C4-2B (cell line): ENCODE results near the gene NIPA2.

Experiments used
- ZFX ChIP-seq: fragments of 450-650 bp; IDR thresholded peaks from 2 replicates; pipeline ENCODE4 v1.6.1; 2017
- TF ChIP-seq, protein P1 (sequence below): fragments of 450-650 bp; conservative IDR thresholded peaks from 2 replicates; pipeline ENCODE4 v1.5.1; 2017; ENCODE audit warnings: mild to moderate bottlenecking

DNA sequence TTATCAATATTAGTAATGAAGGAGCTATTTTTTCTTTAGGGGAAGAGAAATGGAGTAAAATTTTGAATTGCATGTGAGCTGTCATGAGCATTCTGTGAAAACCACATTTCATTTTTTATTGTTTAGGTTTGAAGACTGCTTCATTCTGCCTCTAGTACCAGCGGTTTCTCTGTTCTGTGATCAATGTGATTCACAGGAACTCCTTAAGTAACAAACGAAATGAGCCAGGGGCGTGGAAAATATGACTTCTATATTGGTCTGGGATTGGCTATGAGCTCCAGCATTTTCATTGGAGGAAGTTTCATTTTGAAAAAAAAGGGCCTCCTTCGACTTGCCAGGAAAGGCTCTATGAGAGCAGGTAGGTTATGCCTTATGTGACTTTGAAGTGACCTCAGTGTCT lies 13.0 kb downstream of the NIPA2 start:
- TF ChIP-seq, protein P1, sequence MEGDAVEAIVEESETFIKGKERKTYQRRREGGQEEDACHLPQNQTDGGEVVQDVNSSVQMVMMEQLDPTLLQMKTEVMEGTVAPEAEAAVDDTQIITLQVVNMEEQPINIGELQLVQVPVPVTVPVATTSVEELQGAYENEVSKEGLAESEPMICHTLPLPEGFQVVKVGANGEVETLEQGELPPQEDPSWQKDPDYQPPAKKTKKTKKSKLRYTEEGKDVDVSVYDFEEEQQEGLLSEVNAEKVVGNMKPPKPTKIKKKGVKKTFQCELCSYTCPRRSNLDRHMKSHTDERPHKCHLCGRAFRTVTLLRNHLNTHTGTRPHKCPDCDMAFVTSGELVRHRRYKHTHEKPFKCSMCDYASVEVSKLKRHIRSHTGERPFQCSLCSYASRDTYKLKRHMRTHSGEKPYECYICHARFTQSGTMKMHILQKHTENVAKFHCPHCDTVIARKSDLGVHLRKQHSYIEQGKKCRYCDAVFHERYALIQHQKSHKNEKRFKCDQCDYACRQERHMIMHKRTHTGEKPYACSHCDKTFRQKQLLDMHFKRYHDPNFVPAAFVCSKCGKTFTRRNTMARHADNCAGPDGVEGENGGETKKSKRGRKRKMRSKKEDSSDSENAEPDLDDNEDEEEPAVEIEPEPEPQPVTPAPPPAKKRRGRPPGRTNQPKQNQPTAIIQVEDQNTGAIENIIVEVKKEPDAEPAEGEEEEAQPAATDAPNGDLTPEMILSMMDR: no peak
- no peak for TF ChIP-seq ZFX
